CD8-positive, alpha-beta memory T cell (primary cell): Measurements from ENCODE around the gene SRGAP2C. TPM values are rescaled to one million over a fixed set of nuclear protein-coding genes. Genes with fewer than 3 reads are reported as not detected.
"Not testable (repeated sequence)": the region's sequence is repeated elsewhere in the genome, so short reads cannot be mapped to it uniquely, and the experiment has no call there.

Source experiments
- CTCF ChIA-PET: fragments of 350-600 bp; sonication (Branson Sonifier 250); formaldehyde crosslinking; loops from one replicate; lab custom pipeline; 2021; ENCODE audit warnings: antibody characterized with exemption; lab: Charles Lee
- POLR2A ChIA-PET: fragments of 350-600 bp; sonication (Branson Sonifier 250); formaldehyde crosslinking; loops from one replicate; lab custom pipeline; 2021; ENCODE audit warnings: antibody characterized with exemption; lab: Charles Lee
- DNase-seq, 5 donors: peaks; one replicate each; pipeline versions ENCODE4 v3.0.0 to v3.0.0-alpha.2; 2020 to 2022; ENCODE audit warnings: mixed read lengths in 1 of 5
- H3K27ac ChIP-seq: one replicate; pipeline ENCODE4 v1.7.0; 2013; ENCODE audit warnings: low read depth, mild to moderate bottlenecking, low read length, moderate library complexity
- H3K27me3 ChIP-seq: 2 replicates; pipeline ENCODE4 v1.7.0; 2013; ENCODE audit warnings: low read length, mild to moderate bottlenecking; ENCODE audit not compliant: insufficient read depth, poor library complexity, severe bottlenecking
- H3K36me3 ChIP-seq: 2 replicates; pipeline ENCODE4 v1.7.0; 2013; ENCODE audit warnings: mild to moderate bottlenecking, low read length, moderate library complexity; ENCODE audit not compliant: insufficient read depth
- H3K4me1 ChIP-seq: 2 replicates; pipeline ENCODE4 v1.7.0; 2013; ENCODE audit warnings: mild to moderate bottlenecking, low read length, moderate library complexity; ENCODE audit not compliant: insufficient read depth
- H3K4me3 ChIP-seq: 2 replicates; pipeline ENCODE4 v1.7.0; 2013; ENCODE audit warnings: mild to moderate bottlenecking, low read length
- H3K9me3 ChIP-seq: 2 replicates; pipeline ENCODE4 v1.7.0; 2013; ENCODE audit warnings: mild to moderate bottlenecking, low read length
- H3K27ac Mint-ChIP-seq, 8 donors: one replicate each; pipeline ENCODE4 v1.8.0; 2020 to 2021; ENCODE audit warnings: mixed read lengths in 8 of 8, mild to moderate bottlenecking in 6 of 8, inconsistent platforms in 3 of 8, moderate library complexity in 3 of 8
- H3K27me3 Mint-ChIP-seq, 2 donors: one replicate each; pipeline ENCODE4 v1.8.0; 2020 to 2021; ENCODE audit warnings: mixed read lengths in 2 of 2, mild to moderate bottlenecking in 1 of 2, moderate library complexity in 1 of 2
- H3K36me3 Mint-ChIP-seq, 3 donors: one replicate each; pipeline ENCODE4 v1.8.0; 2020 to 2021; ENCODE audit warnings: mixed read lengths in 3 of 3, inconsistent platforms in 1 of 3, mild to moderate bottlenecking in 1 of 3
- H3K4me1 Mint-ChIP-seq, 3 donors: one replicate each; pipeline ENCODE4 v1.8.0; 2020 to 2021; ENCODE audit warnings: mixed read lengths in 3 of 3, inconsistent platforms in 1 of 3, mild to moderate bottlenecking in 1 of 3
- H3K4me3 Mint-ChIP-seq, 7 donors: one replicate each; pipeline ENCODE4 v1.8.0; 2020 to 2021; ENCODE audit warnings: mixed read lengths in 7 of 7, mild to moderate bottlenecking in 6 of 7, moderate library complexity in 4 of 7, inconsistent platforms in 2 of 7
- H3K9me3 Mint-ChIP-seq, 5 donors: one replicate each; pipeline ENCODE4 v1.8.0; 2020 to 2022; ENCODE audit warnings: mixed read lengths in 5 of 5, mild to moderate bottlenecking in 3 of 5, moderate library complexity in 2 of 5, inconsistent platforms in 1 of 5
- polyA plus RNA-seq: library from polyadenylated mRNA; unstranded; fragments of 300-500 nt; fragmentation: Illumina TruSeq; gene quantifications from one replicate; pipeline ENCODE4 v1.2.3, GENCODE V29; 2021
- total RNA-seq, 2 experiments: library from RNA; stranded (reverse); gene quantifications; one replicate each; pipeline ENCODE4 v1.2.3, GENCODE V29; 2021

Gene SRGAP2C
- total and polyA plus RNA-seq, 3 experiments from 2014 or later, result 2.5 to 18.1 (median 17.1) TPM

- POLR2A ChIA-PET, H3K4me1 ChIP-seq, DNase-seq, H3K36me3 Mint-ChIP-seq, H3K4me3 Mint-ChIP-seq, H3K9me3 Mint-ChIP-seq, H3K27me3 Mint-ChIP-seq, CTCF ChIA-PET, H3K27me3 ChIP-seq, H3K9me3 ChIP-seq, H3K27ac Mint-ChIP-seq, H3K4me1 Mint-ChIP-seq, H3K4me3 ChIP-seq, H3K27ac ChIP-seq, H3K36me3 ChIP-seq: not testable (repeated sequence)
Observed at GRCh38 chr1:121230636-121231035, 45.9 kb downstream of the SRGAP2C start.

DNA sequence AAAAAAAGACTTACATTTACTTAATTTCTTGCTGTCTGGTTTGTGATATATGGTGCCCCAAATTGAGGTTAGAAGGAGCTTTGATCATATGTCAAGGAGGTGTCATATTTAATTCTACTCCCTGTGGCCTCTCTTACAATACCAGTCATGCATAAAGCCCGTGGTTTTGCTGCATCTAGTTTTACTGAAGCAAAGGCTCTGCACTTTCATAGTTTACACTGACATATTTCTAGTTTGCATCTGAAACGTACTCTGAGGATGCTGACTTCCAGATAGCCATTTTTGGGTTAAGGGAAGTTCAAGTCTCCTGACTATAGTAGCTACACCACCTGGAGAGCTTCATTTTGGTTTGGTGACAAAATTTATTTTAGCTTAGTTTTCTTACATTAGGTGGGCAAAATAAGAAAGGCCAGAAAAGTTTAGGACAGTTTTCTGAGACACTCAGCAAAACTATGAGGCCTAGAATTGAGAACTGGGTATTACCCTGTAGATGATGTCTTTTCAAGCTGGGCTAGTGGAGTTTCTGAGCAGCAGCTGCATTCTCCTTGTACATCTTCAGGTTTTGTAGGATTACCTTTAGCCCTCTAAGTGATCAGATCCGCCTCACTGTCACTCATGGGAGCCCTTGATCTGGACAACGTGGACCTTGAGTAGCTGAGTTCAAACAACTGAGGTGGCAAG is 47.8 kb downstream of the SRGAP2C start:
- H3K36me3 Mint-ChIP-seq, H3K27ac ChIP-seq, H3K4me3 Mint-ChIP-seq, H3K9me3 ChIP-seq, DNase-seq, CTCF ChIA-PET, H3K36me3 ChIP-seq, H3K27me3 Mint-ChIP-seq, H3K27ac Mint-ChIP-seq, POLR2A ChIA-PET, H3K4me3 ChIP-seq, H3K4me1 Mint-ChIP-seq, H3K9me3 Mint-ChIP-seq, H3K27me3 ChIP-seq, H3K4me1 ChIP-seq: not testable (repeated sequence)

GRCh38 chr1:121234090-121234759 is 49.5 kb downstream of the SRGAP2C start:
- H3K4me1 Mint-ChIP-seq, H3K36me3 ChIP-seq, POLR2A ChIA-PET, H3K4me3 Mint-ChIP-seq, CTCF ChIA-PET, H3K27ac Mint-ChIP-seq, H3K36me3 Mint-ChIP-seq, H3K9me3 ChIP-seq, H3K4me3 ChIP-seq, H3K4me1 ChIP-seq, H3K27ac ChIP-seq, H3K27me3 ChIP-seq, H3K27me3 Mint-ChIP-seq, DNase-seq, H3K9me3 Mint-ChIP-seq: not testable (repeated sequence)

- H3K27ac Mint-ChIP-seq, H3K4me3 ChIP-seq, H3K36me3 ChIP-seq, H3K9me3 ChIP-seq, H3K27me3 Mint-ChIP-seq, H3K4me3 Mint-ChIP-seq, H3K27ac ChIP-seq, H3K27me3 ChIP-seq, DNase-seq, POLR2A ChIA-PET, H3K4me1 Mint-ChIP-seq, CTCF ChIA-PET, H3K4me1 ChIP-seq, H3K9me3 Mint-ChIP-seq, H3K36me3 Mint-ChIP-seq: not testable (repeated sequence)
Observed at GRCh38 chr1:121238384-121238783, 53.6 kb downstream of the SRGAP2C start.

DNA sequence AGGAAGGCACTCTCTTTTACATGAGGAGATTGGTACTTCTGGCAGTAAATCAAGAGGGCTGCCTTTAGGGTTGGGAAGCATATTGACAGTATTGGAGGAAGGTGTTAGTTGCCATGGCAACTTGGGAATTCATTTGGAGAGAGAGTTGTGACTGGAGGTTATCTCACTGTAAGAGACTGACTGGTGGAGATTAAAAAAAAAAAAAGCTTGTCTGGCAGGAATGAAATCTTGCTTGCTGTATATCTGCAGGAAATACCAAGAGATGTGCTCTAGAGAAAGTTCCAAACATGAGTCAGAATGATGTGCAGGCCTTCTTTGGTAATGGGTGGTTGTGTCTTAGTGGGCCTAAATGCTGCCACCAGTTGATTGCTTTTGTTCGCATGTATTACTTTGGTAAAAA is 59.1 kb downstream of the SRGAP2C start:
- POLR2A ChIA-PET, H3K36me3 Mint-ChIP-seq, H3K36me3 ChIP-seq, H3K4me3 Mint-ChIP-seq, CTCF ChIA-PET, H3K27ac ChIP-seq, H3K9me3 Mint-ChIP-seq, H3K27ac Mint-ChIP-seq, H3K27me3 Mint-ChIP-seq, H3K27me3 ChIP-seq, H3K4me3 ChIP-seq, DNase-seq, H3K4me1 Mint-ChIP-seq, H3K9me3 ChIP-seq, H3K4me1 ChIP-seq: not testable (repeated sequence)

GRCh38 chr1:121246399-121246798 is 61.6 kb downstream of the SRGAP2C start:
- H3K9me3 ChIP-seq, H3K9me3 Mint-ChIP-seq, H3K27me3 Mint-ChIP-seq, POLR2A ChIA-PET, CTCF ChIA-PET, H3K27me3 ChIP-seq, H3K4me3 ChIP-seq, H3K27ac ChIP-seq, H3K36me3 ChIP-seq, H3K4me1 ChIP-seq, H3K4me3 Mint-ChIP-seq, H3K27ac Mint-ChIP-seq, H3K4me1 Mint-ChIP-seq, H3K36me3 Mint-ChIP-seq, DNase-seq: not testable (repeated sequence)

GRCh38 chr1:121252656-121253055 is 67.9 kb downstream of the SRGAP2C start:
- H3K36me3 Mint-ChIP-seq, H3K27me3 Mint-ChIP-seq, H3K4me3 ChIP-seq, POLR2A ChIA-PET, H3K9me3 ChIP-seq, CTCF ChIA-PET, H3K27me3 ChIP-seq, H3K36me3 ChIP-seq, H3K27ac ChIP-seq, H3K27ac Mint-ChIP-seq, H3K9me3 Mint-ChIP-seq, H3K4me1 ChIP-seq, H3K4me1 Mint-ChIP-seq, H3K4me3 Mint-ChIP-seq, DNase-seq: not testable (repeated sequence)

DNA sequence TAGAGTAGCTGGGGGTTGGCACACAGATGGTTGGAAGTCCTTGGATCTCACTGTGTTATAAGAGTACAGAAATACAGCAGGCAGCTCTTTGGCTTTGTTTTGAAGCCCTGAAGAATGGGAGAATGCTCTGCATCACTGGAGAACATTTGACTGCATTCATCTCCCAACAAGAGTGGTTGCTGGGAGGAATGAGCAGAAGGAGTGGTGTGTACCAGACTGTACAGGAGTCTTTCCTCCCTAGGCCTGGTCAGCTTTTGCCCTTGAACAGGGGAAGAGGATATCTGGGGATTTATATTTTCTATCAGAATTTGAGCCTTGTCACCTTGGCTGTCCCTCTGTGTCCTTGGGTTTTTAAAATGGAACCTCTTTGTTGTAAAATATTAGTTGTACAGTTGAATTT is 69.8 kb downstream of the SRGAP2C start:
- H3K27ac Mint-ChIP-seq, POLR2A ChIA-PET, H3K9me3 ChIP-seq, H3K36me3 Mint-ChIP-seq, H3K27me3 Mint-ChIP-seq, H3K4me1 ChIP-seq, H3K27me3 ChIP-seq, H3K4me1 Mint-ChIP-seq, H3K27ac ChIP-seq, H3K4me3 ChIP-seq, H3K9me3 Mint-ChIP-seq, H3K36me3 ChIP-seq, H3K4me3 Mint-ChIP-seq, DNase-seq, CTCF ChIA-PET: not testable (repeated sequence)
